NCI-H1436 (cell line): ENCODE measurements around the gene LTBR.
"Not testable (repeated sequence)": the region's sequence is repeated elsewhere in the genome, so short reads cannot be mapped to it uniquely, and the experiment has no call there.

Source experiments
- DNase-seq: peaks from one replicate; lab custom pipeline; 2025; lab: John Stamatoyannopoulos, UW

The LTBR gene

DNA sequence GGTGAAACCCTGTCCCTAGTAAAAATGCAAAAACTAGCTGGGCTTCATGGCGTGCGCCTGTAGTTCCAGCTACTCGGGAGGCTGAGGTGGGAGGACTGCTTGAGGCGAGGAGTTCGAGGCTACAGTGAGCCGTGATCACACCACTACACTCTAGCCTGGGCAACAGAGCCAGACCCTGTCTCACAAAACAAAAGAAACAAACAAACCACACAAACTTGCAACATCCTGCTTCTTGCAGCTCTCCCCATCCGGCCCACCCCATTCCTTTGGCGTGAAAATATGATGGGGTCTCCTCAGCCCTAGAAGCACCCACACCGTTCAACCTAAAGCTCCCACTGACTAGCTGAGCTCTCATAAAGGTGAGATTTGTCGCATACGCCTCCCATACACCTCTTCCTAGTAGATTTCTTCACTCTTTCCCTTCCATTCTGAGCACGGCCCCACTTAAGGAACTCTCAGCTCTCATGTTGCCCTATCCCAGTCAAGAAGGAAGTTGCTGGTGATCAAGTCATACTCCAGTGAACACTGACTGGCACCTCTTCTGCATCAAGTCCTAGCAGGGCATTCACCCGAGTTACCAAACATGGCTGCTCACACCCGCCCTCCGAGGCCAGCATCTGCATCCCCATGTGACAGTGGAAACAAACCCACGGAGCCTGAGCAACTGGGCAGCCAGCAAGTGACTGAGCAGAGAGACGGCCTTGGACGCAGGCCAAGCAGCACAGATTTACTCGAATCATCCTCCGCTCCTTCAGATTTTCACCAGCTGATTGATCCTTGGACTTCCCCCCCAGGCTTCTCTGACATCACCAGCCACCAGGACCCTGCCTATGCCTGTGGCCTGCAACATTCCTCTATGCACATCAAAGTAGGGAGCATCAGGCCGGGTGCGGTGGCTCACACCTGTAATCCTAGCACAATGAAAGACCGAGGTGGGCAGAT, 41.9 kb downstream of the LTBR start:
- DNase-seq = no peak

DNA sequence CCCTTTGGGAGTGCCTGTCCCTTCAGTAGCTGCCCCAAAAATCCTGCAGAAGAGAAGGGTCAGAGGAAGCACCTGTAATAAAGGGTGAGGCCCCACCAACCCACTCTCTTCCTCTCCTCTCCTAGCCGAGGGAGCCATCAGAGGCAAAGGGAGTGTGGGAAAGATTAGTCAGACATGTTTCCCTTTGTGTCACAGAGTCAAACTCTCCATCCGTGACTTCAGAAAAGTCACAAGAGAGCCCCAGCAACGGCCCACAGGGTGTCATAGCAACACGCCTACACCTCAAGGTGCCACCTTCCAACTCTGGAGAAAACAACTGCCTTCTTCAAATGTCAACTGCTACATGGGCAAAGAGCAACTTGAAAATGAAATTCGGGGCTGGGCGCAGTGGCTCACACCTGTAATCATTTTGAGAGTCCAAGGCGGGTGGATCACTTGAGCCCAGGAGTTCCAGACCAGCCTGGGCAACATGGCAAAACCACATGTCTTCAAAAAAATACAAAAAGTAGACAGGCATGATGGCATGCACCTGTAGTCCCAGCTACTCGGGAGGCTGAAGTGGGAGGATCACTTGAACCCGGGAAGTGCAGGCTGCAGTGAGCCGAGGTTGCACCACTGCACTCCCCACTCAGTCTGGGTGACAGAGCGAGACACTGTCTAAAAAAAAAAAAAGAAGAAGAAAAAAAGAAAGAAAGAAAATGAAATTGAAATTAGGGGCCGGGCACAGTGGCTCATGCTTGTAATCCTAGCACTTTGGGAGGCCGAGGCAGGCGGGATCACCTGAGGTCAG, 43.1 kb downstream of the LTBR start:
- DNase-seq = no peak

DNA sequence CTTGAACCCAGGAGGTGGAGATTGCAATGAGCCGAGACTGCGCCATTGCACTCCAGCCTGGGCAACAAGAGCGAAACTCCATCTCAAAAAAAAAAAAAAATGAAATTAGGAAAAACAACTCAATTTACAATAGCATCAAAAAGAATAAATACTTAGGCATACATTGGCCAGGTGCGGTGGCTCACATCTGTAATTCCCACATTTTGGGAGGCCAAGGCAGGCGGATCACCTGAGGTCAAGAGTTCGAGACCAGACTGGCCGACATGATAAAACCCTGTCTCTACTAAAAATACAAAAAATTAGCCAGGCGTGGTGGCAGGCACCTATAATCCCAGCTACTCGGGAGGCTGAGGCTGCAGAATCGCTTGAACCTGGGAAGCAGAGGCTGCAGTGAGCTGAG, 43.8 kb downstream of the LTBR start:
- DNase-seq = not testable (repeated sequence)

DNA sequence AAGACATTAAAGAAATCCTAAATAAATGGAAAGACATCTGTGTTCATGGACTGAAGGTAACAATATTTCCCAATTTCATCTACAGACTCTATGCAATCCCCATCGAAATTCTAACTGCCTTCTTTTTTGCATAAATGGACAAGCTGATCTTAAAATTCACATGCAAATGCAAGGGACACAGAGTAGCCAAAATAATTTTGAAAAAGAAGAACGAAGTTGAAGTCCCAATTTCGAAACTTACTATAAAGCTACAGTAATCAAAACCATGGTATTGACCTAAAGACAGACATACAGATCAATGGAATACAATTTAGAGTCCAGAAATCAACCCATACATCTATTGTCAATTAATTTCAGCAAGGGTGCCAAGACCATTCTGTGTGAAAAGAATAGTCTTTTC, 44.4 kb downstream of the LTBR start:
- DNase-seq = no peak

DNA sequence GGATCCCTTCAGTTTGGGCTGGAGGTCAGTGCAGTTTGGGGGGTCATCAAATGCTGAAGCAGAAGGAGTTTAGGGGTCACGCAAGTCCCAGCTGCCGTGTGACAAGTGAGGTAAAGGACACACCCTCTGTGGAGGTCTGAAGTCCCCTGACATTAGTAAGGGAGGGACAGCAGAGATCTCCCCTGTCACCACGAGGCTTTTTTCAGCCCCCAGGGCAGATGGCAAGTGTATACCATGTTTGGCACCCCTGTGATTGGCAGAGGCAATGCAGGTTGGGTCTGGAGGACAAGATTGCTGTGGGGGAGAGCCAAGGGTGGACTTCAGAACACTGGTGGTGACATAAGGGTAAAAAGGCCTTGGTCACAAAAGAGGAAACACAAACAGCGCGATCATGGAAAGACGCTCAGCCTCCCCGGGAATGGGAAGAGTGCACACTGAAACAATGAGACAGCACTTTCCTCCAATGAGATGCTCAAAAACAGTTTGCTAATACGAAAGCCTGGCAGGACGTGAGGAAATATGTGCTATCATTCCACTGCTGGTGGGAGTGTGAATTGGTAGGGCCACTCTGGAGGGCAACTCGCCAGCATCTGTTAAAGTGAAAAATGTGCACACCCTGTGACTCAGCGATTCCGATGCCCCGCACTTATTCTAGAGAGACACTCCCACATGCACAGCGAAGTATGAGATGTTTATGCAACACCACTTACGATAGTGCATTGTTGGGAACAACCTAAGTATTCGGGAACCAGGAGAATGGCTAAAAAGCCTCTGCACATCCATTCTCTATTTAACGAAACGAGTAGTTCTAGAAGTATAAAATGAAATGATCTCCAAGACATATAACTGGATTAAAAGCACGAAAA, 46.4 kb downstream of the LTBR start:
- no peak for DNase-seq

DNA sequence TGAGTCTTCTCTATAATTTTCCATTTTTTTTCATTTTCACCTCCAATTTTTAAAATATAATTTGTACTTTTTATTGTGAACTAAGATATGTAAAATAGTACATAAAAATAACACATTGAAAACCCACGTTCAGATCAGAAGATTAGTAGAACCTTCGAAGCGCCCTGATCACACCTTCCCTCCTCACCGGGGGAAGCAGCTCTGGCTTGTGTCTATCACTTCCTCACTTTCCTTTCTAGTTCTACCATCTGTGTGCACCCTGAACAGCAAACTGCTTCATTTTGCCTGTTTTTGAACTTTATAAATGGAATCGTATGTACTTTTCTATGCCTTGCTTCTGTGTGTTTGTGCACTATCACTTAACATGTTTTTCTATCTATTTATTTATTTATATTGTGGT, 49.0 kb downstream of the LTBR start:
- DNase-seq = no peak

DNA sequence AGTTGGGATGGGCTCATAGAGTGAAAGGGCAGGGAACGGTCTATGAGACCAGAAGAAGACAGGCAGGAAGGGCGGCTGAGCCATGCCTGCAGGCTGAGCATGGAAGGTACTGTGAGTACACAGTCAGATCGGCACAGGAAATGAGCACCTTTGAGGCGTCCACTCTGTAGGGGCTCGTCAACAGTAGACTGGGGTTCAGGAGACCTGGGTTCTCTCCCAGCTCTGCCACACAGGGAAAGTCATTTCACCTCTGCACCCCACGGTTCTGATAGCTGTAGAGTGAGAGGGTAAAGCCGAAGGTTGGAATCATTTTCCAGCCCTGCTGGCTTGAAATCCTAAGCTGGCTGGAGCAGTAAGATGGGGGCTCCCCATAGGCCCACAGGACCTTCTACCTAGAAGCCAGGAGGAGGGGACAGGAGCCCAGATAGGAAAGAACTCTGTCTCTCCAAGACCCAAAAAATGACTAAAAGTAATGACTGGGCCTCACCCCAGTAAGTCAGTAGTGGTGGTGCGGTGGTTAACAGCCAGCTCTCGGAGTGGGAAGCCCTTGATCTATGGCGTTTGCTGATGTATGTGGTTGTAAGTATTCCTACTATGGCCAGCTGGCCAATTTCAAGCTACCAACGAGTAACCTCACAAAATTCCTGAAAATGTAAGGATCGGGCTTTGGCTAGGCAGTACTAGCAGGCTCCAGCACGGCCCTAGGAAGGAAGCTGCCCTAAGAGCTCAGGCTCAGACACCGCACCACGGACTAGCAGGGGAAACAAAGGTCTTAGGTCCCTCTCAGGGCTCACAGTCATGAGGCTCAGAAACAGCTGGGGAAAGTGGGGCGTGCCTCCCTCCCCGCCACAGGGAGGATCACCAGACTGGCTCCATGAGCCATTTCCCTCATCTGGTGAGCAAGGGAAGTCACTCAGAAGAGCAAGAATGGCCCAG, 50.5 kb downstream of the LTBR start:
- DNase-seq = no peak

DNA sequence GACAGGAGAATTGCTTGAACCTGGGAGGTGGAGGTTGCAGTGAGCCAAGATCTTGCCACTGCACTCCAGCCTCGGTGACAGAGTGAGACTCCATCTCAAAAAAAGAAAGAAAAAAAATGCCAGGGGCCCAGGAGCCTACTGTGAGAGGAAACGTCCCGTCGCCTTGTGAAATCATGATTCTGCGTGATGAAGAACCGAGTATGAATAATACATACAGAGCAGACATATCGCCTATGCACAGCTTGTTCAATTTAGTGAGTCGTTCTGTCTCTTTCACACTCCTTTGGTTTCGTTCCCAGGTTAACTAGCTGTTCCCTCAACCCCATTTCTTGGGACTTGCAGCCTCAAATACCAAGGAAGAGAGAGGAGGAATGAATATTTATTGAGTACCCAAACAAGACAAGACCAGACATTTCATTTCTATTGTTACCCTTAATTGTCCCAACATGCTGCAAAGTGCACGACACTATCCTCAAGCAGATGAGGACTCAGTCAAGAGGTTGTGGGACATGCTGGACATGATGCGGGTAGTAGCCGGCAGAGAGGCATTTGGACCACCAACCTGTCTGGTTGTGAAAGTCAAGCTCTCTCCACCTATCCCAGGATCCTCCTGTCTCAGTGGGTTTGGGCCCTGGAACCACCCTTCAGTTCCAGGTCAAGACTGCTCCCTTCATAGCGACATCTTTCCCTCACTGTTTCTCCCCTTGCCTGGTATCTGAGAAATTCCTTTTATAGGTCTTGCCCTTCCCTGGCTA, 52.2 kb downstream of the LTBR start:
- no peak for DNase-seq

DNA sequence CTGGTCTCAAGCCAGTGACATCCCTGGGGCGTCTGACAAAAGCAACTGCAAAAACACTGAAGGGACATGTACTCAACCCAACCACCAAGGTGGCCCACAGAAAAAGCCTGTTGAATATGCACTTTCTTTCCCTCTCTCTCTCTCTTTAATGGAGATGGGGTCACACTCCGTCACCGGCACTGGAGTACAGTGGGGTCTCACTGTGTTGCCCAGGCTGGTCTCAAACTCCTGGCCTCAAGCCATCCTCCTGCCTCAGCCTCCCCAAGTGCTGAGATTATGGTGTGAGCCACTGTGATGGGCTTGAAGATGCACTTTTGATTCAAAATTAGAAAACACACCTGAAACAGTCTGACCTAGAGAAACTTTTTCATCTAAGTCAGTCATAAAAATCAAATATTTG, 53.6 kb downstream of the LTBR start:
- DNase-seq = no peak

DNA sequence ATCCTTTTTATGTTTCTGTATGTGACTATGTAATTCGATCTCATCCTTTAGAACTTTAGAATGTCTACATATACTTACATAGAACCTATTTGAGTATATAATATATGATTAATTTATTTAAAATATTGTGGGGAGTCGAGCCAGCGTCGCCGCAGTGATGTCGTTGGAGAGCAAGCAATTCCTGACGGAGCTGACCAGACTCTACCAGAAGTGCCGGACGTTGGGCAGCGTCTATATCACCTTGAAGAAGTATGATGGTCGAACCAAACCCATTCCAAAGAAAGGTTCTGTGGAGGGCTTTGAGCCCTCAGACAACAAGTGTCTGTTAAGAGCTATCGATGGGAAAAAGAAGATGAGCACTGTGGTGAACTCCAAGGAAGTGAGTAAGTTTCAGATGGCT, 54.4 kb downstream of the LTBR start:
- DNase-seq = no peak

DNA sequence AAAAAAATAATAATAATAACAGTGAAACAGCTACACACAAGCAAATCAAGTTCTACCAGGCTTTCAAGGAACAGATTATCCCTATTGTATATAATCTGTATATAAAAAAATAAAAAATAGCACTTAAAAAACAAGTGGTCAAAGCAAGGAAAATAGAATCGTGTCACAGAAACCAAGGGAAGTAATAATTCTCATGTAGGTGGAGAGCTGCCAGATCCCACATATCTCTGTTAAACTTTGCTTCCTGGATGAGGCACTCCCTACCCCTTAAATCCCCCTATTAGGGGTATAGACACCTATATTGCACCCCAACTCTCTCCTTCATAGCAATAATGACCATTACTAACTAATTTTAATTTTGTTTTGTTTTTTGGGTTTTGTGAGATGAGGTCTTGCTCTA, 56.4 kb downstream of the LTBR start:
- DNase-seq = no peak
